HepG2 (cell line): ENCODE data around the gene SYNE1. TPM values are rescaled to one million over a fixed set of nuclear protein-coding genes. Genes with fewer than 3 reads are reported as not detected.

ENCODE experiments used
- AGO1 ChIP-seq: fragments of 200-400 bp; formaldehyde crosslinking; IDR thresholded peaks from 2 replicates; pipeline ENCODE4 v1.6.1; 2017; ENCODE audit warnings: mild to moderate bottlenecking, low read depth, low read length, moderate library complexity; ENCODE audit not compliant: poor library complexity, severe bottlenecking
- MLXIP ChIP-seq: sonication (generic); formaldehyde crosslinking; IDR thresholded peaks from 2 replicates; pipeline ENCODE4 v1.9.0; 2021; ENCODE audit warnings: missing genetic modification reagents, borderline replicate concordance
- NPAS2 ChIP-seq: sonication (generic); formaldehyde crosslinking; IDR thresholded peaks from 2 replicates; pipeline ENCODE4 v1.8.0; 2022; ENCODE audit warnings: mild to moderate bottlenecking, missing genetic modification reagents, borderline replicate concordance
- SALL2 ChIP-seq: sonication (generic); formaldehyde crosslinking; IDR thresholded peaks from 2 replicates; pipeline ENCODE4 v1.8.1; 2023; ENCODE audit warnings: mild to moderate bottlenecking, missing genetic modification reagents, inconsistent platforms
- TP53 ChIP-seq: sonication (generic); formaldehyde crosslinking; conservative IDR thresholded peaks from 2 replicates; pipeline ENCODE4 v1.4.0; 2020; ENCODE audit warnings: missing genetic modification reagents
- ZFYVE20 ChIP-seq: sonication (generic); formaldehyde crosslinking; IDR thresholded peaks from 2 replicates; pipeline ENCODE4 v1.8.0; 2023; ENCODE audit warnings: low read depth, mild to moderate bottlenecking, moderate library complexity, missing genetic modification reagents, borderline replicate concordance
- ZNF205 ChIP-seq: IDR thresholded peaks from 2 replicates; pipeline ENCODE4 v1.6.1; 2018; ENCODE audit warnings: missing biosample characterization, missing genetic modification reagents
- ZNF251 ChIP-seq: sonication (generic); formaldehyde crosslinking; IDR thresholded peaks from 2 replicates; pipeline ENCODE4 v1.9.0; 2021; ENCODE audit warnings: mild to moderate bottlenecking, missing genetic modification reagents
- ZNF33A ChIP-seq: sonication (generic); formaldehyde crosslinking; IDR thresholded peaks from 2 replicates; pipeline ENCODE4 v1.5.1; 2020; ENCODE audit warnings: missing genetic modification reagents, mild to moderate bottlenecking, moderate library complexity, borderline replicate concordance
- polyA plus RNA-seq, 8 experiments: library from polyadenylated mRNA; depleted of rRNA in 3 of 8; stranded (reverse) in 7 of 8; unstranded in 1 of 8; fragments of >200 nt; fragmentation: Illumina TruSeq in 4 of 8; extraction: Trizol in 4 of 8; gene quantifications; 2 replicates each; pipeline versions ENCODE4 v1.2.1 to v1.2.3, GENCODE V29; 2011 to 2016; ENCODE audit warnings: low read depth in 4 of 8, missing spikeins in 1 of 8, mixed read lengths in 1 of 8; ENCODE audit not compliant: insufficient read depth in 1 of 8
- total RNA-seq, 5 experiments: library from RNA; depleted of rRNA; stranded (reverse); fragments of >200 nt; fragmentation: Illumina TruSeq; extraction: Trizol; gene quantifications; 2 replicates each; pipeline ENCODE4 v1.2.3, GENCODE V29; 2016; ENCODE audit warnings: low read depth in 1 of 5
- TF ChIP-seq, protein P1 (sequence below): sonication (generic); formaldehyde crosslinking; IDR thresholded peaks from 2 replicates; pipeline ENCODE4 v1.4.0; 2020; ENCODE audit warnings: mild to moderate bottlenecking, missing genetic modification reagents
- TF ChIP-seq, protein P2 (sequence below): sonication (generic); formaldehyde crosslinking; IDR thresholded peaks from 2 replicates; pipeline ENCODE4 v1.4.0; 2020; ENCODE audit warnings: missing genetic modification reagents, borderline replicate concordance
- TF ChIP-seq, protein P3 (sequence below): sonication (generic); formaldehyde crosslinking; IDR thresholded peaks from 2 replicates; pipeline ENCODE4 v1.5.0; 2020; ENCODE audit warnings: missing genetic modification reagents
- TF ChIP-seq, protein P4 (sequence below): sonication (generic); formaldehyde crosslinking; IDR thresholded peaks from 2 replicates; pipeline ENCODE4 v1.4.0; 2020; ENCODE audit warnings: missing genetic modification reagents, mild to moderate bottlenecking, borderline replicate concordance

The SYNE1 gene
- total and polyA plus RNA-seq, 2 of the 13 experiments (the other 11 are each of a cell fraction or from before 2014, with no cell fraction given), result 5.5 to 15.9 TPM

DNA sequence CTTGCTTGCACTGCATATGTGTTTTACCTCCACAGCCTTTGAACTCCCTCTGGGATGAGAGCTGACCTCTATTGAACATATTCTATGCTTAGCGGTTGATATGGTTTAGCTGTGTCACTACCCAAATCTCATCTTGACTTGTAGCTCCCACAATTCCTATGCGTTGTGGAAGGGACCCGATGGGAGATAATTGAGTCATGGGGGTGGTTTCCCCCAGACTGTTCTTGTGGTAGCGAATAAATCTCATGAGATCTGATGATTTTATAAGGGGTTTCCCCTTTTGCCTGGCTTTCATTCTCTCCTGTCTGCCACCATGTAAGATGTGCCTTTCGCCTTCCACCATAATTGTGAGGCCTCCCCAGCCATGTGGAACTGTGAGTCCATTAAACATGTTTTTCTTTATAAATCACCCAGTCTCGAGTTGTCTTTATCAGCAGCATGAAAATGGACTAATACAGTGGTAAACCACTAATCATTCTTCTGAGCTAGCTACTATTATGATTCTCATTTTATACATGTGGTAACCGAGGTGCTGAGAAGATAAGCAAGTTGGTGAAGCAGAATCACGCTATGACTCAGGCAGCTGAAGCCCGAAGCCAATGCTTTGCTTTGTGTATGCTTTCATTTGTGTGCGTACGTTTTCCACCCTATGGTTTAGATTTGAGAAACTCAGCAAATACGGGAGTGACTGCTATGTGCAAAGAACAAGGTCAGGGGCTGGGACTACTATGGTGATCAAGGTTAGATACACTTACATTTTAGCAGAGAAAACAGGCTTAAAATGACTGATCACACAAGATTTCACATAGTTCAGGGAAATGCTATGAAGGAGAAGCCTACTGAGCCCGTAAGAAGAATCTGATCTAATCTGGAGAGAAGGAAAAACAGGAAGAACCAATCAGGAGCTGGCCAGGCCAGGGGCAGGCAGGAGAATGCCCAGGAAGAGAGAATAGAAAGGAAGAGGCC, 466.2 kb downstream of the SYNE1 start (continued):
- TF ChIP-seq ZNF251 (CRISPR knock-in tag) (no peak), NPAS2 (no peak), AGO1 (no peak), ZNF33A (CRISPR knock-in tag) (no peak), TP53 (CRISPR knock-in tag) (no peak), ZFYVE20 (no peak), MLXIP (CRISPR knock-in tag) (no peak), ZNF205 (peak; percentile 50; the same call in 1 of the 2 replicates), SALL2 (CRISPR knock-in tag) (0 out of 2 replicates have a peak, but pooled peaks have one; percentile 40)
- TF ChIP-seq, protein P1, sequence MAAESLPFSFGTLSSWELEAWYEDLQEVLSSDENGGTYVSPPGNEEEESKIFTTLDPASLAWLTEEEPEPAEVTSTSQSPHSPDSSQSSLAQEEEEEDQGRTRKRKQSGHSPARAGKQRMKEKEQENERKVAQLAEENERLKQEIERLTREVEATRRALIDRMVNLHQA (CRISPR knock-in tag), result no peak
- TF ChIP-seq, protein P2, sequence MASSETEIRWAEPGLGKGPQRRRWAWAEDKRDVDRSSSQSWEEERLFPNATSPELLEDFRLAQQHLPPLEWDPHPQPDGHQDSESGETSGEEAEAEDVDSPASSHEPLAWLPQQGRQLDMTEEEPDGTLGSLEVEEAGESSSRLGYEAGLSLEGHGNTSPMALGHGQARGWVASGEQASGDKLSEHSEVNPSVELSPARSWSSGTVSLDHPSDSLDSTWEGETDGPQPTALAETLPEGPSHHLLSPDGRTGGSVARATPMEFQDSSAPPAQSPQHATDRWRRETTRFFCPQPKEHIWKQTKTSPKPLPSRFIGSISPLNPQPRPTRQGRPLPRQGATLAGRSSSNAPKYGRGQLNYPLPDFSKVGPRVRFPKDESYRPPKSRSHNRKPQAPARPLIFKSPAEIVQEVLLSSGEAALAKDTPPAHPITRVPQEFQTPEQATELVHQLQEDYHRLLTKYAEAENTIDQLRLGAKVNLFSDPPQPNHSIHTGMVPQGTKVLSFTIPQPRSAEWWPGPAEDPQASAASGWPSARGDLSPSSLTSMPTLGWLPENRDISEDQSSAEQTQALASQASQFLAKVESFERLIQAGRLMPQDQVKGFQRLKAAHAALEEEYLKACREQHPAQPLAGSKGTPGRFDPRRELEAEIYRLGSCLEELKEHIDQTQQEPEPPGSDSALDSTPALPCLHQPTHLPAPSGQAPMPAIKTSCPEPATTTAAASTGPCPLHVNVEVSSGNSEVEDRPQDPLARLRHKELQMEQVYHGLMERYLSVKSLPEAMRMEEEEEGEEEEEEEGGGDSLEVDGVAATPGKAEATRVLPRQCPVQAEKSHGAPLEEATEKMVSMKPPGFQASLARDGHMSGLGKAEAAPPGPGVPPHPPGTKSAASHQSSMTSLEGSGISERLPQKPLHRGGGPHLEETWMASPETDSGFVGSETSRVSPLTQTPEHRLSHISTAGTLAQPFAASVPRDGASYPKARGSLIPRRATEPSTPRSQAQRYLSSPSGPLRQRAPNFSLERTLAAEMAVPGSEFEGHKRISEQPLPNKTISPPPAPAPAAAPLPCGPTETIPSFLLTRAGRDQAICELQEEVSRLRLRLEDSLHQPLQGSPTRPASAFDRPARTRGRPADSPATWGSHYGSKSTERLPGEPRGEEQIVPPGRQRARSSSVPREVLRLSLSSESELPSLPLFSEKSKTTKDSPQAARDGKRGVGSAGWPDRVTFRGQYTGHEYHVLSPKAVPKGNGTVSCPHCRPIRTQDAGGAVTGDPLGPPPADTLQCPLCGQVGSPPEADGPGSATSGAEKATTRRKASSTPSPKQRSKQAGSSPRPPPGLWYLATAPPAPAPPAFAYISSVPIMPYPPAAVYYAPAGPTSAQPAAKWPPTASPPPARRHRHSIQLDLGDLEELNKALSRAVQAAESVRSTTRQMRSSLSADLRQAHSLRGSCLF (CRISPR knock-in tag), result no peak
- TF ChIP-seq, protein P3, sequence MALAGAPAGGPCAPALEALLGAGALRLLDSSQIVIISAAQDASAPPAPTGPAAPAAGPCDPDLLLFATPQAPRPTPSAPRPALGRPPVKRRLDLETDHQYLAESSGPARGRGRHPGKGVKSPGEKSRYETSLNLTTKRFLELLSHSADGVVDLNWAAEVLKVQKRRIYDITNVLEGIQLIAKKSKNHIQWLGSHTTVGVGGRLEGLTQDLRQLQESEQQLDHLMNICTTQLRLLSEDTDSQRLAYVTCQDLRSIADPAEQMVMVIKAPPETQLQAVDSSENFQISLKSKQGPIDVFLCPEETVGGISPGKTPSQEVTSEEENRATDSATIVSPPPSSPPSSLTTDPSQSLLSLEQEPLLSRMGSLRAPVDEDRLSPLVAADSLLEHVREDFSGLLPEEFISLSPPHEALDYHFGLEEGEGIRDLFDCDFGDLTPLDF, result no peak
- TF ChIP-seq, protein P4, sequence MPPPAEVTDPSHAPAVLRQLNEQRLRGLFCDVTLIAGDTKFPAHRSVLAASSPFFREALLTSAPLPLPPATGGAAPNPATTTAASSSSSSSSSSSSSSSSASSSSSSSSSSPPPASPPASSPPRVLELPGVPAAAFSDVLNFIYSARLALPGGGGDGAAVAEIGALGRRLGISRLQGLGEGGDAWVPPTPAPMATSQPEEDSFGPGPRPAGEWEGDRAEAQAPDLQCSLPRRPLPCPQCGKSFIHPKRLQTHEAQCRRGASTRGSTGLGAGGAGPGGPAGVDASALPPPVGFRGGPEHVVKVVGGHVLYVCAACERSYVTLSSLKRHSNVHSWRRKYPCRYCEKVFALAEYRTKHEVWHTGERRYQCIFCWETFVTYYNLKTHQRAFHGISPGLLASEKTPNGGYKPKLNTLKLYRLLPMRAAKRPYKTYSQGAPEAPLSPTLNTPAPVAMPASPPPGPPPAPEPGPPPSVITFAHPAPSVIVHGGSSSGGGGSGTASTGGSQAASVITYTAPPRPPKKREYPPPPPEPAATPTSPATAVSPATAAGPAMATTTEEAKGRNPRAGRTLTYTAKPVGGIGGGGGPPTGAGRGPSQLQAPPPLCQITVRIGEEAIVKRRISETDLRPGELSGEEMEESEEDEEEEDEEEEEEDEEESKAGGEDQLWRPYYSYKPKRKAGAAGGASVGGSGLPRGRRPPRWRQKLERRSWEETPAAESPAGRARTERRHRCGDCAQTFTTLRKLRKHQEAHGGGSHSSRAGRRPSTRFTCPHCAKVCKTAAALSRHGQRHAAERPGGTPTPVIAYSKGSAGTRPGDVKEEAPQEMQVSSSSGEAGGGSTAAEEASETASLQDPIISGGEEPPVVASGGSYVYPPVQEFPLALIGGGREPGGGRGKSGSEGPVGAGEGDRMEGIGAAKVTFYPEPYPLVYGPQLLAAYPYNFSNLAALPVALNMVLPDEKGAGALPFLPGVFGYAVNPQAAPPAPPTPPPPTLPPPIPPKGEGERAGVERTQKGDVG (CRISPR knock-in tag), result peak; percentile 68; the same call in 1 of the 2 replicates
